Measurements from ENCODE around the gene HOXA7.

The HOXA7 gene

GRCh38 chr7:27118580-27118979, 37.9 kb downstream of the HOXA7 start:
- no peak for DNase-seq (ENCODE audit: low read depth)

GRCh38 chr7:27117887-27118491, 38.5 kb downstream of the HOXA7 start:
- DNase-seq (ENCODE audit: low read depth) = no peak

- no peak for DNase-seq (ENCODE audit: low read depth)
These were observed 39.3 kb downstream of the HOXA7 start for GRCh38 chr7:27116962-27117886.

GRCh38 chr7:27116031-27116961, 40.2 kb downstream of the HOXA7 start:
- no peak for DNase-seq (ENCODE audit: low read depth)

DNA sequence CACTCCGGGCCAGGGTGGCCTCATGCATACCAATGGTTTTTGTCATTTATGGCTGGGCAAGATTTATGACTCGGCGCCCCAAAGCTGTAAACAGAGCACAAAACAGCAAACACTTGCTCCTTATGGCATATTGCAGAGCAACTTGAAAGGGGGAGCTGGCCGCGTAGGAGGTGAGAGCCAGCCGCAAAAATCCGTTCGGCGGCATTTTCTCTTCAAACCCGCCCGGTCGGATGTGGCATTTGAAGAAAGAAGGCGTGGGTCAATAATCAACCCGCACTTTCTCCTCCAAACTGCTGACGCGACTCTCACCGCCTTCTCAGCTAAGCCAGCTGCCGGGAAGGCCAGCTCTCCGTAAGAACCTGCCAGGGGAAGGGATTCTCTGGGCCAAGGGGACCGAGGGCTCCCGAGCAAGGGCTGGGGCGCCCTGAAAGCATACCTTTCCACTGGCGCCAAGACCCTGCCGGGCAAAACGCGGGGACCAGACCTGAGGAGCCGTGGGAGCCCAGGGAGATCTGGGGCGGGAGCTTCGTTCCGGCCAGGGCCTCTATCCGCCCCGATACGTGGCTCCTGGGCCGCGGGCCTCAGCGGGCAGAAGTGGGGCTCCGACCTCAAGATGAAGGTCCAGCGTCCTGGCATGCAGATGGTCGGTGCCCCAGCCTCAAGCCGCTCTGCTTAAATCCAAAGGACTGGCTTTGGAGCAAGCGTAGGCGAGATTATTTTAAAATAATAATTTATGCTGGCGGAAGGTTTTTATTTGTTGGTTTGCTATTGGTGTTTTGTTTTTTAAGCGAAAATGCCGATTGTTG, 41.1 kb downstream of the HOXA7 start:
- DNase-seq (ENCODE audit: low read depth) = no peak

DNA sequence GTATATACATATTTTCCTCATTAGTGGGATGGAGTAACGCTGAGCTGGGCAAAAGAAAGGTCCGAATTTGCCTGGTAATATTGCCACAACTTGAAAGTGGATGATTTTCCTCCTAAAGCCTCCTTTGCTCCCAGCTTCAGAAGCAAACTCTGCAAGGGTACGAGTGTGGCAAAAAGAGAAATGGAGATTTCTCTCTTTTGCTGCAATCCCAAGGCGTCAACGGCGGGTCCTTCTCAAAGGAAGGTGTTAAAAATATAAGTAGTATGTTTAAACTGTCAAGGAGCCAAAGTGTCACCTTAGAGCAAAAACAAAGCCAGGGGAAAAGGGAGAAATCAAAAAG, 41.6 kb downstream of the HOXA7 start:
- no peak for DNase-seq (ENCODE audit: low read depth)

DNA sequence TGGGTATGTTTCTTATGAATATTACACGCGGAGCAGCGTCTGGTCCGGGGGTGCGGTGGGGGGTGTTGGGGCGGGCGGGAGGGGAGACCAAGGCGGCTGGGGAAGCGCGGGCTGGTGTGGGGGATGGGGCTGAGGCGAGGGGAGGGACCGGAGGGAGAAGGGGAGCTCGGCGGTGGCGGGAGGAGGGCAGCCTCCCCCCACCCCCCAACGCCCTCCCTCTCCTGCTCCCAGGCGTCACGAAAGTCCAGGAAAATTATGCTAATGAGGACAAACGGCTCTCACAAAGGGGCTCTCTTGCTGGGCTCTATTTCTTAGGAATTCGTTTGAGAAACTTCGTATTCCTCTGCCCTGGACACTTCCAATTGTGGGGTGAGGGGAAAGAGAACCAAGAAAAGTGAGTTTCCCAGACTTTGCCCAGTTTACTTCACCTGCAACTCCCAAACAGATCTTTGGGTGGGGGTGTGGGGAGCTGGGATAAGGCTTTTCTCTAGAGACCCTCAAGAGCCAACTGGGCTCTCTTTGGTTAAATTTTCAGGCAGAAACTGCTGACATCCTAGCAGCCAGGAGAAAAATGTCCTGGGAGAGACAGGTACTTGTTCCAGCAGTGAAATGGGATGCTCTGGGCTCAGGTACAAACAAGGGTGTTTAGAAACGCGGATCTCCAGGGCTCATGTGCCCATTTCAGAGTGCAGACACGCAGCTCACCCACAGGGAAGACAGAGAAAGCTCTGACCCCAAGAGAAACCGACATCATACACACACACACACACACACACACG, 42.3 kb downstream of the HOXA7 start:
- no peak for DNase-seq (ENCODE audit: low read depth)

- DNase-seq (ENCODE audit: low read depth) = no peak
These were observed 43.2 kb downstream of the HOXA7 start for GRCh38 chr7:27112955-27113949.

- DNase-seq (ENCODE audit: low read depth) = no peak
These were observed 44.1 kb downstream of the HOXA7 start for GRCh38 chr7:27112361-27112760.

DNA sequence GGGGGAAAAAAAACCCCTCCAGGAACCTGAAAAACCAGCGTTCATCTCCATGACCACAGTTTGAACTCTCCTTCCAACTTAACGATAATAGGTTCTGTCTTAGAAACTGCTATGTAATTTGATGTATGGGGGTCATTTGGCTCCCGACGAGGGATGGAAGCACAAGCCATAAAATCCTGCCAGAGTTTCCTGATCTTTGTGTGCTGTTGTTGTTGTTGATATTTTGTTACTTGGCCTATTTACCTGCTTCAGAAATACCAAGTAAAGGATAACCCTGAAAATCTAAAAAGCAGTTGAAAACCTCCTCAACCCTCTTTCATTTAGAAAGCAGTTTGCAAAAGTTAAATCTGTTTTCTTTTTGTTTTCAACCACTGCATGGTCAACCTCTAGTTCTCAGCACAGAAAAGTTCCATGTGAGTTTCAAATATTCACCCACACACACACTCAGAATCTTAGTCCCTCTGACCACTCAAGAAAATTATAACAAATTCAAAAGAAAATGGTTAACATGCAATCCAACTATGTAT, 44.7 kb downstream of the HOXA7 start:
- DNase-seq (ENCODE audit: low read depth) = no peak

GRCh38 chr7:27111042-27111750, 45.3 kb downstream of the HOXA7 start:
- DNase-seq (ENCODE audit: low read depth) = no peak

DNA sequence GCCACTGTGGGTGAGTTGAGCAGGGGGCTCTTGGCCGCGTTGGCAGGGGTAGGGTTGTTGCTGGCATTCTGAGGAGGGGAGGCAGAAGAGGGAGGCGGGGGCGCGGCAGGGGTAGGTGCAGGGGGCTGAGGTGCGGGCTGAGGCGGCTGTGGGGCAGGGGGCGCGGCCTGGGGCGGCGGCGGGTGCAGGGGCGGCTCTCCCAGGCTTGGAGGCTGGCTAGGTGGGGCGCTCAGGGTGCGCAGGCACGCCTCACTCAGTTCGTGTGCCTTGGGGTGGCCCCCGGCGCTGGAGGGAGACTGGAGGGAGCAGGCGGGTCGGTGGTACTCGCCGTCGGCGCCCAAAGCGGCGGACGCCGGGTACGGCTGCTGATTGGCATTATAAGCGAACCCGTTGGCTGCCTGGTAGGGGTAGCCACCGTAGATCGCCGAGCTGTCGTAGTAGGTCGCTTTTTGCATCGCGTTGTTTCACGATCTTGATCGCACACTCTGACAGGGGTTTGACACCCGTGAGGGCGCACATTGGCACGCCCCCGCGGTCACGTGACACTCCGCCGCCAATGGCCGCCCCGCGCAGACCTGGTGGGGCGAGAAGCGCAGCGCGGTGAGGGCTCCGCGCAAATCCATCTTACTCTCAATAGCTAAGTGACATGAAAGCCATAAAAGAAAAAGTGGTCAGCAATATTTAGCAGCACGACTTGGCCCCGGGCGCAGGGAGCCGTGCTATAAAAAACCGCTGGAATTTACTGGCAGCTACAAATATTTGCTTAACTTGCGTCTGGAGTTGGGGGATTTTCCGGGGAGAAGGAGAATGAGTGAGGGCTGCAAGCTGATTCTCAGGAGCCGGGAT, 46.1 kb downstream of the HOXA7 start:
- DNase-seq (ENCODE audit: low read depth) = no peak

GRCh38 chr7:27109466-27110185, 46.8 kb downstream of the HOXA7 start:
- no peak for DNase-seq (ENCODE audit: low read depth)

DNA sequence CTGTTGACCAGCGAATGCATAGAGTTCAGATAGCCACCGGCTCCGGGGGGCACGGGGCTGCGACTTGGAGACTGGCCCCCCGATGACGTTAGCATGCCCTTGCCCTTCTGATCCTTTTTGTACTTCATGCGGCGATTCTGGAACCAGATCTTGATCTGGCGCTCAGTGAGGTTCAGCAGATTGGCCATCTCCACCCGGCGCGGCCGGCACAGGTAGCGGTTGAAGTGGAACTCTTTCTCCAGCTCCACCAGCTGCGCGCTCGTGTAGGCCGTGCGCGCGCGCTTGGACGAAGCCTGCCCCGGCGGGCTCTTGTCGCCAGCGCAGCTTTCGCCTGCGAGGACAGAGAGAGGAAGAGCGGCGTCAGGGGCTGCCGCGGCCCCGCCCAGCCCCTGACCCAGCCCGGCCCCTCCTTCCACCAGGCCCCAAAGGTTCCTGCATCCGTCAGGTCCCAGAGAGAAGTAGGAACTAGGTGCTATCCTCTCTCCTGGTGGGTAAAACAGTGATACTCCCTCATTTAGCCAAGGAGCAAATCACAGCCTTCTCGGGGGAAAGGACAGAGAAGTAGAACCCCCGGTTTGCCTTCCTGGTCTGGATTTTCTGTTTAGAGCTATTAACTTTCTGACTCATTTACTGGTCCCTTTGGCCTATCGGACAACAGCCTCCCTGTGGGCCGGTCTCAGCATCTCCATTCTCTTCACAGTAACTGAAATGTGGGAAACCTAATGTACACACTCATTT, 47.9 kb downstream of the HOXA7 start:
- DNase-seq (ENCODE audit: low read depth) = no peak

DNA sequence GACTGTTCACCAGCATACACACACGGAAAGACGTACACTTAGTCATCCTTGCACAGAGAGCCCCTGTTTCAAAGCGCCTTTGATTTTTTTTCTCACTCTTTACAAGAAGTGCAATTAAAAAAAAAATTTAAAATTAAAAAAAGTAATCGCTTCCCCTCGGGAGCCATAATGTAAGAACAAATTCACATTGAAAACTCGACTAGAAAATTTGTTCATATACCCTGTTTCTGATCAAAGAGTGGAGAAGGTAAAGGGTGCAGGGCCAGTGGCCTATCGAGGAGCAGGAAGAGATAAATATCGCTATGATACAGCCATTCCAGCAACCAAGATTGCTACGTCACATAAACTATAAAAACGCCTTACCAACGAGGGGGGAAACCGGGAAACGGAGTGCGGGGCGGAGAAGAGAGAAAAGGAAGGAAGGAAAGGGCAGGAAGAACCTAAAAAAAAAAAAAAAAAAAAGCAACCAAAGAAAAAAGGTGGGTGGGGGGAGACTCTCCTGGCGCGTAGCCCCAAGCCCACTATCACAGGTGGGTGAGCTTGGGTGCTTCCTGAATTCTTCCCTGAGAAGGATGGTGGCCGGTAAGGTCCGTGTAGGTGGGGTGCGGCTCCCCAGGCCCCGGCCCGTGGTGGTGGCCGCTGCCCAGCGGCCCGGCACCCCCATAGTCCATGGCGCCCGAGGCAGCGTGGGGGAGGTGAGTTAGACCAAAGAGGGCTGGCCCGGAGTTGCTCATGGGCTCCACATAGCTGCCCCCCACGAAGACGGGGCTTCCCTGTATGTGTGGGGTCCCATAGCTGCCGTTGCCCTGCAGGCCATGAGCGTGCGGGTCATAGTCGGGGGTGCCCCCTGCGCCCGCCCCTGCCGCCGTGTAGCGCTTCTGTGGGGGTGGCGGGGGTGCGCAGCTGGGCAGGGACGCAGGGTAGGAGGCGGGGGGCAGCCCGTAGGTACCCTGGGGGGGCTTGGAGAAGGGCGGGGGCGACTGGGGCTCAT, 48.8 kb downstream of the HOXA7 start:
- DNase-seq (ENCODE audit: low read depth) = no peak
